H1 (cell line): ENCODE results near the gene PITRM1. TPM values are rescaled to one million over a fixed set of nuclear protein-coding genes. Genes with fewer than 3 reads are reported as not detected.

ENCODE experiments used
- CREB1 ChIP-seq: IDR thresholded peaks from 2 replicates; pipeline ENCODE4 v1.6.1; 2012; ENCODE audit warnings: inconsistent platforms
- EP300 ChIP-seq, 2 experiments: IDR thresholded peaks; 1 replicate in 1 of 2; 2 replicates in 1 of 2; pipeline ENCODE4 v1.6.1; 2011 to 2012; ENCODE audit warnings: low read depth in 2 of 2, low read length in 2 of 2, mild to moderate bottlenecking in 2 of 2, borderline replicate concordance in 1 of 2, inconsistent platforms in 1 of 2, moderate library complexity in 1 of 2
- GTF2F1 ChIP-seq: IDR thresholded peaks from 2 replicates; pipeline ENCODE4 v1.6.1; 2012; ENCODE audit warnings: low read depth, low read length, improper control_type of control experiment, borderline replicate concordance
- PHF8 ChIP-seq: fragments of 200-600 bp; sonication (generic); conservative IDR thresholded peaks from 2 replicates; pipeline ENCODE4 v1.7.1; 2012; ENCODE audit warnings: low read depth, mild to moderate bottlenecking, inconsistent platforms, low read length, moderate library complexity
- polyA plus RNA-seq, 7 experiments: library from polyadenylated mRNA; depleted of rRNA in 3 of 7; stranded (reverse) in 5 of 7; unstranded in 2 of 7; fragments of >200 nt in 5 of 7; fragments of 200-250 nt in 2 of 7; gene quantifications; 1 replicate in 5 of 7; 2 replicates in 1 of 7; 4 replicates in 1 of 7; pipeline versions ENCODE4 v1.2.1 to v1.2.3, GENCODE V29; 2011 to 2013; ENCODE audit warnings: missing spikeins in 2 of 7, mixed read lengths in 2 of 7
- total RNA-seq: library from RNA; stranded (reverse); fragmentation: NEBNext Ultra II Directional; extraction: Animal tissue kit (Norgen Biotek cat#: 25700); gene quantifications from 2 replicates; pipeline ENCODE4 v1.2.1, GENCODE V29; 2021

PITRM1 gene
- total and polyA plus RNA-seq, 2 of the 8 experiments (the other 6 are each of a cell fraction or from before 2014, with no cell fraction given), result 18.6 to 31.5 TPM

GRCh38 chr10:3217301-3217700 is 44.7 kb upstream of the PITRM1 start (continued):
- no peak for TF ChIP-seq CREB1
- no peak for TF ChIP-seq GTF2F1
- no peak for TF ChIP-seq PHF8
- no peak for TF ChIP-seq EP300 (IDR thresholded peaks at IDR 0.05; ENCODE audit: borderline replicate concordance in 1 of 2, low read depth in 2 of 2, low read length in 2 of 2)
